Lung (tissue), 12 donors: ENCODE results near the gene RPL36. TPM values are rescaled to one million over a fixed set of nuclear protein-coding genes. Genes with fewer than 3 reads are reported as not detected.

Experiments used
- ATAC-seq: fragments of 200-7000 bp; cut with Tn5 transposase; one replicate; pipeline ENCODE4 v1.9.1; 2020; ENCODE audit warnings: moderate number of reproducible peaks; ENCODE audit not compliant: insufficient read depth, low FRiP score
- DNase-seq, 3 donors: peaks; one replicate each; pipeline ENCODE4 v3.0.0-alpha.2; 2013 to 2017
- H3K27ac ChIP-seq, 2 donors: one replicate each; pipeline ENCODE4 v1.5.1; 2013; ENCODE audit warnings: mild to moderate bottlenecking in 2 of 2, moderate library complexity in 2 of 2, control low read depth in 1 of 2, inconsistent platforms in 1 of 2, low read depth in 1 of 2, low read length in 1 of 2
- H3K27me3 ChIP-seq, 3 donors: one replicate each; pipeline ENCODE4 v1.5.1; 2013; ENCODE audit warnings: low read length in 2 of 3; ENCODE audit not compliant: control insufficient read depth in 3 of 3, insufficient read depth in 3 of 3
- H3K36me3 ChIP-seq, 4 donors: one replicate each; pipeline ENCODE4 v1.5.1; 2013; ENCODE audit warnings: low read length in 4 of 4, mild to moderate bottlenecking in 1 of 4, moderate library complexity in 1 of 4; ENCODE audit not compliant: control insufficient read depth in 4 of 4, insufficient read depth in 4 of 4
- H3K4me1 ChIP-seq, 5 donors: one replicate each; pipeline ENCODE4 v1.5.1; 2013; ENCODE audit warnings: low read length in 5 of 5, mild to moderate bottlenecking in 2 of 5, moderate library complexity in 1 of 5; ENCODE audit not compliant: control insufficient read depth in 5 of 5, insufficient read depth in 5 of 5
- H3K4me3 ChIP-seq: one replicate; pipeline ENCODE4 v1.5.1; 2013; ENCODE audit warnings: mild to moderate bottlenecking, control low read depth, moderate library complexity
- H3K9ac ChIP-seq, 2 donors: one replicate each; pipeline ENCODE4 v1.5.1; 2013; ENCODE audit warnings: low read length in 2 of 2, control low read depth in 1 of 2; ENCODE audit not compliant: insufficient read depth in 1 of 2
- H3K9me3 ChIP-seq, 4 donors: one replicate each; pipeline ENCODE4 v1.5.1; 2013; ENCODE audit warnings: low read length in 3 of 4, mild to moderate bottlenecking in 1 of 4, moderate library complexity in 1 of 4; ENCODE audit not compliant: control insufficient read depth in 4 of 4, insufficient read depth in 3 of 4
- whole genome bisulfite sequencing, 2 donors: extraction: QIAGEN DNeasy Blood & Tissue Kit; methylation state at CpG; one replicate each; pipeline ENCODE4 v1.1.7; 2013; 5-methylcytosine and 5-hydroxymethylcytosine counted together
- polyA plus RNA-seq, 2 donors: library from polyadenylated mRNA; stranded (reverse); fragments of 200-250 nt; gene quantifications; one replicate each; pipeline ENCODE4 v1.2.1, GENCODE V29; 2013
- total RNA-seq, 2 donors: library from RNA; depleted of rRNA in 1 of 2; stranded (reverse); fragments of >200 nt in 1 of 2; gene quantifications; one replicate each; pipeline ENCODE4 v1.2.1, GENCODE V29; 2014 to 2021
- TF ChIP-seq, protein P1 (sequence below): IDR thresholded peaks from 2 replicates; pipeline ENCODE4 v1.5.1; 2012; ENCODE audit warnings: mild to moderate bottlenecking; ENCODE audit errors: control extremely low read depth, extremely low read depth
- donor health status: control.
- donor health status: control.
- donor health status: Bipolar disorder and iron deficiency.
- donor health status: healthy.
- donor health status: DM: yes; HTN: yes; CAD: no.

The RPL36 gene
- total and polyA plus RNA-seq, 4 donors, result 309 to 1,934 (median 702) TPM

DNA sequence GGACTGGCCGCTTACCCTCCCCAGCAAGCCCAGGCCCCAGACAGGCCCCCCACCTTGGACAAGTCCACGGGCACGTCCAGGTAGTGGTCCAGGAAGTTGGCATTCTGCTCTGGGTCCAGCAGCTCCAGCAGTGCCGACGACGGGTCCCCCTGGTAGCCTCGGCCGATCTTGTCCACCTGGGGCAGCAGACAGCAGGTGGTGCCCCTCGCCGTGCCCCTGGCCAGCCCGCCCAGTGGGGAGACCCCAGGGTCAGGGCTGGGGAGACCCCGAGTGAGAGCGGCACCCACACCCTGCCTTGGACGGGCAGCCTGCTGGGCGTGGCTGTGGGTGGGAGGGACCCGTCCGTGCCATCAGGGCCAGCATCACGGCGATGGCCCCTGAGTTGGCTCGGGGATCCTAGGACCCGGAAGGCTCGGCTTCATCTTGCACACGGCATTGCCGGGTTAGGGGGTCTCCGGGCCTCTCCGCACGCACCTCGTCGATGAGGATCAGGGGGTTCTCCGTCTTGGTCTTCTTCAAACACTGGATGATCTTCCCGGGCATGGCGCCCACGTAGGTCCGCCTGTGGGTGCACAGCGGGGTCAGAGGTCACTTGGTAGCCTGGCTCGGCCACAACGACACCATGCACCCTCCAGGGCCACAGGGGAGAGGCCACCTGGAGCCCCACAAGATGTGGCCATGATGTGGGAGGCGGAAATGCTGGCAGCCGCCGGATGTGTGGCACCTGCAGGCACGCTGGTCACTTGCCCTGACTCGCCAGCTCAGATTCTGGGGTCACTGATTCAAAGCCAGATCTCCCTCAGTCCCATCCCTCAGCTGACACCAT is 6.3 kb downstream of the RPL36 start:
- Histone ChIP-seq H3K27ac (no peak overlapping the region), H3K9me3 (no peaks in the 10 kb centered on the region), H3K27me3 (no peaks in the 10 kb centered on the region), H3K4me1 (peaks cover 0 to 11% (median 3%) of the 10 kb centered on the region in 5 donors), H3K4me3 (no peak overlapping the region), H3K9ac (no peak overlapping the region), H3K36me3 (peaks cover 11 to 83% (median 28%) of the 10 kb centered on the region in 4 donors)
- WGBS, 2 donors, result 92 to 94% methylated on average over 42 of the region's 42 CpGs
- TF ChIP-seq, protein P1, sequence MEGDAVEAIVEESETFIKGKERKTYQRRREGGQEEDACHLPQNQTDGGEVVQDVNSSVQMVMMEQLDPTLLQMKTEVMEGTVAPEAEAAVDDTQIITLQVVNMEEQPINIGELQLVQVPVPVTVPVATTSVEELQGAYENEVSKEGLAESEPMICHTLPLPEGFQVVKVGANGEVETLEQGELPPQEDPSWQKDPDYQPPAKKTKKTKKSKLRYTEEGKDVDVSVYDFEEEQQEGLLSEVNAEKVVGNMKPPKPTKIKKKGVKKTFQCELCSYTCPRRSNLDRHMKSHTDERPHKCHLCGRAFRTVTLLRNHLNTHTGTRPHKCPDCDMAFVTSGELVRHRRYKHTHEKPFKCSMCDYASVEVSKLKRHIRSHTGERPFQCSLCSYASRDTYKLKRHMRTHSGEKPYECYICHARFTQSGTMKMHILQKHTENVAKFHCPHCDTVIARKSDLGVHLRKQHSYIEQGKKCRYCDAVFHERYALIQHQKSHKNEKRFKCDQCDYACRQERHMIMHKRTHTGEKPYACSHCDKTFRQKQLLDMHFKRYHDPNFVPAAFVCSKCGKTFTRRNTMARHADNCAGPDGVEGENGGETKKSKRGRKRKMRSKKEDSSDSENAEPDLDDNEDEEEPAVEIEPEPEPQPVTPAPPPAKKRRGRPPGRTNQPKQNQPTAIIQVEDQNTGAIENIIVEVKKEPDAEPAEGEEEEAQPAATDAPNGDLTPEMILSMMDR, result no peak
- no peak for ATAC-seq
- DNase-seq, result no peak

DNA sequence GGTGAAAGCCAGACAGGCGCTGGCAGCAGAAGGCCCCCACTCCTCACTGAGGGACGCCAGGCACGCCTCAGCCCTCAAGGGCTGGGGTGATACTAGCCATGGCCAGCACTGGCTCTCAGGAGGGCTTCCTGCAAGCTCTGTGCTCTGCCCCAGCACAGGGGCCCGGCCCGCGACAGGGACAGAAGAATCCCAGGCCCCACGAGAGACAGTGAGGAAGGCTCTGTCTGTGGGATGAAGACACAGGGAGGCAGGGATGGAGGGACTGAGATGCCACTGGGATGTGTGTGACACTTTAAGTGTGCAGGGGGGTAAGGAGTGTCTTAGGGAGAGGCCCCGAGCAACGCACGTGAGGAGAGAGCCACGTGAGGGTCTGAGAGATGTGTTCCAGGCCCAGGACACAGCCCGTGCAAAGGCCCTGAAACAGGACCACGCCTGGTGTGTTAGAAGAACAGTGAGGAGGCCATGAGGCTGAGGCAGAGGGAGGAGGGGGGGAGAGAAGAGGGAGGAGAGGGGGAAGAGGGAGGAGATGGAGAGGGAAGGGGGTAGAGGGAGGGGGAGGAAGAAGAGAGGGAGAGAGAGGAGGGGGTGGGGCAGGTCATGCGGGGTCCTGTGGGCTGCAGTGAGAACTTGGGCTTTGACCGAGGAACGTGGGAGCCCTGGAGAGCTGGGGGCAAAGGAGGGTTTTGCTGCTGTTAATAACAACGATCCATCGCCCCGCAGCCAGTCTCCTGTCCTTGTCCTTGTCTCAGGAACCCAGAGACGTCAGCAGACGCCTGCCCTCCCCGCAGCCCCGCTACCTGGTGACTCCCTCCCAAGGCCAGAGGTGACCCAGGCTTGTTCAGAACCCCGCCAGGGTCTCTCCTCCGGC is 7.2 kb downstream of the RPL36 start:
- WGBS, 2 donors, result 83% methylated on average over 25 of the region's 25 CpGs
- H3K9me3 ChIP-seq, result no peaks in the 10 kb centered on the region
- no peak overlapping the region for H3K9ac ChIP-seq
- DNase-seq (no peak), ATAC-seq (no peak)
- no peak overlapping the region for H3K27ac ChIP-seq
- peaks cover 11 to 76% (median 26%) of the 10 kb centered on the region in 4 donors for H3K36me3 ChIP-seq
- H3K4me3 ChIP-seq, result no peak overlapping the region
- H3K4me1 ChIP-seq, result peaks cover 0 to 7% (median 0%) of the 10 kb centered on the region in 5 donors
- TF ChIP-seq, protein P1, result no peak
- H3K27me3 ChIP-seq, result no peaks in the 10 kb centered on the region

DNA sequence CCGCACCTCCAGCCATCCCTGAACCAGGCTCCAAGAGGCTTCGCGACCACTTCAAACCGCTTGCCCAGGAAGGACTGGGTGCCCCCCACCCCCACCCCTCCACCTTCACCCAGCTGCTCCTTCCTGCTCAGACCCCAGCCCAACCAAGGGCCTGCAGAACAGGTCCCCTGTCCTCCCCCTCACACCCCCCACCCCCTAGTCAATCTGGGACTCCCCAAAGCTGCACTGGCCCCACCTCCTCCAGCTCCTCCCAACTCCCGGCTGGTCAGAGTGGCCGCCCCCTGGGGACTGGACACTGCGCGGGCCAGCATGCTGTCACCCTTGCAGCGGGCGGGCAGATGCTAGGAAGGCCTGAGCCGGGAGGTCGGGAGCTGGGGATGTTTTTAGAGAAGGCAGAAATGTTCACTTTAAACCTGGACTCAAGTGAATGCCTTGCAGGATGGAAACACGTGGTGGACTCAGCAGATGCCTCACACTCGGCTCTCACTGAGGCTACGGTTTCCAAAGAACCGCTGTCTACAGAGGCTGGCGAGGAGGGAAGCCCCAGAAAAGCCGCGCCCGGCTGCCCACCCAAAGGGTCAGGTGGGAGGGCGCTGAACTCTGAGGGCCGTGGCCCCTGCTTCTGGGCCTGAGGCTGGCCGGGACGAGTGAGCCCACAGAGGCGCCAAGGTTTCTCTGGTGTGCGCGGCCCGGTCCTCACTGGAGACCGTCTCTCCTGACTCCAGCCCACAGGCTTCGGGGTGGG is 8.0 kb downstream of the RPL36 start:
- no peak for ATAC-seq
- TF ChIP-seq, protein P1, result no peak
- Histone ChIP-seq H3K27ac (no peak overlapping the region), H3K4me1 (peaks cover 0 to 5% (median 0%) of the 10 kb centered on the region in 5 donors), H3K9ac (no peak overlapping the region), H3K9me3 (no peaks in the 10 kb centered on the region), H3K36me3 (peaks cover 11 to 68% (median 22%) of the 10 kb centered on the region in 4 donors), H3K27me3 (no peaks in the 10 kb centered on the region), H3K4me3 (no peak overlapping the region)
- WGBS, 2 donors, result 87 to 88% methylated on average over 29 to 30 of the region's 30 CpGs
- DNase-seq, result no peak
